Activated naive CD8-positive, alpha-beta T cell treated with anti-CD3 and anti-CD28 coated beads, Interleukin-2, amount 50 U/mL, for 24 hours (primary cell): ENCODE data around the gene GNAO1.
A peak's percentile ranks its signal among the peaks of the same experiment; 100 is the strongest.
"Not testable (repeated sequence)": the region's sequence is repeated elsewhere in the genome, so short reads cannot be mapped to it uniquely, and the experiment has no call there.

Source experiments
- ATAC-seq: fragments of 150-1000 bp; cut with Tn5 transposase; one replicate; pipeline ENCODE4 v1.10.0; 2021
- DNase-seq: peaks from one replicate; pipeline ENCODE4 v3.0.0; 2021
- H3K27ac Mint-ChIP-seq: one replicate; pipeline ENCODE4 v1.8.0; 2021; ENCODE audit warnings: mild to moderate bottlenecking, mixed read lengths
- H3K27me3 Mint-ChIP-seq: one replicate; pipeline ENCODE4 v1.8.0; 2021; ENCODE audit warnings: mixed read lengths
- H3K36me3 Mint-ChIP-seq: one replicate; pipeline ENCODE4 v1.8.0; 2021; ENCODE audit warnings: low read depth, mixed read lengths
- H3K4me1 Mint-ChIP-seq: one replicate; pipeline ENCODE4 v1.8.0; 2021; ENCODE audit warnings: mixed read lengths
- H3K4me3 Mint-ChIP-seq: one replicate; pipeline ENCODE4 v1.8.0; 2021; ENCODE audit warnings: mild to moderate bottlenecking, moderate library complexity, mixed read lengths
- H3K9me3 Mint-ChIP-seq: one replicate; pipeline ENCODE4 v1.8.0; 2021; ENCODE audit warnings: mixed read lengths

The GNAO1 gene

DNA sequence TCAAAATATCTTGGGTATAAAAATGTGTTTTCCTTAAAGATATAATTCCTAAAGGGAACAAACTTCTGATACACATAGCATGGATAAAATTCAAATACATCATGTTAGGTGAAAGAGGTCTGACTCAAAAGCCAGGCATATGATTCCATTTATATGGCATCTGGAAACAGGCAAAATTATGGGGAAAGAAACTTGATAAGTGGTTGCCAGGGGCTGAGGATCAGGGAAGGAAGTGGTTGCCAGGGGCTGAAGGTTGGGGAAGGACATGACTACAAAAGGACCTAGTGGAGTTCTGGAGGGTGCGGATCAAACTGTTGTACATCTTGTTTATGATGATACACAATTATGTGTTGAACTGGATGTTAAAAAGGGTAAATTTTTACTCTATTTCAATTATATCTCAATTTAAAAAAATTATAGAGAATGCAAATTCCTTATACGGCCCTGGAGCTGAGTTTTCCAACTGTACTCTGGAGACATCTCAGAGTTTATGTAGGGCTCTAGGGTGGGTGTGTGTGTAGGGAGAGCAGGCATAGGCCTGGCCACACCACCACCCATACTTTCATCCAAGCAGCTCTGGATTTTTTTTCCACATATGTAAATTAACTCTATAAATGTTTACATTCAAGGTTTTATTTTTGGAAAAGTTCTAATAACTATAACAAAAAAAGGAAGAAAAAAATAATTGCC, 179.0 kb downstream of the GNAO1 start:
- no peak overlapping the region for H3K4me3 Mint-ChIP-seq
- no peak for ATAC-seq
- no peaks in the 10 kb centered on the region for H3K27me3 Mint-ChIP-seq
- peaks cover 14% of the 10 kb centered on the region for H3K4me1 Mint-ChIP-seq
- no peak overlapping the region for H3K27ac Mint-ChIP-seq
- H3K36me3 Mint-ChIP-seq: peaks cover 13% of the 10 kb centered on the region
- H3K9me3 Mint-ChIP-seq: no peaks in the 10 kb centered on the region
- no peak for DNase-seq

DNA sequence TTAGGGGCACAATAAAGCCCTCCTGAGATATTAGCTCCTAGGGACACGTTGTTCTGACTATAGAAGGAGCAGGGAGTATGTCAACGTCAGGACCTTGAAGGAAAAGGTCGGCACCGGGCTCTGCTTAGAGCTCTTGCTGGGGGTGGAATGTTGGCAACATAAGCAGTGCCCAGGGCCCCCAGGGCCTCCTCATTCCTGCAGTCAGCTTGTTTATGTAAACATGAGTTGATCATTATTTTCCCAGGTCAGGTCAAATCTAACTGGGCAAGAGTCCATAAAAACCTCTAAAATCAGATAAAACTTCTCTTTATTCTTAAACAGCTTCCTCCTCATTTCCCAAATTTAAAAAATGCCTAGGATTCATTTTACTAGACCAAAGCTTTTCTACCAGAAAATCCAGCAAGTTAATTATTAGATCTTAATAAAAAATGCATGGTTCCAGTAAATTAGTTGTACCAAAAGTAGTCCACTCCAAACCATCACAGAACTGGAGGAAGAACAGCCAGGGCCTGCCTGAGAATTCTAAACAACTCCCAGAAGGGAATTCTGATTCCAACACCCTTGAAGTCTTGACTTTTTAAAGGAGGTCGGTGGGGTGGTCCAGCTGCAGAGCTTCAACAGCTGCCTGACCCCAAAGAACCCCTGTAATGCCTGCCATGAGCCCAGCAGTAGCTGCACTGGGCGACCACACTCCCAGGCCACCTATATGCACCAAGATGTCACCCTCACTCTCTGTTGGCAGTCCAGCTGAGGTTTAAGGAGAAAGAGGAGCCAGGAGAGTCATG, 179.8 kb downstream of the GNAO1 start:
- peaks cover 13% of the 10 kb centered on the region for H3K36me3 Mint-ChIP-seq
- H3K4me3 Mint-ChIP-seq: no peak overlapping the region
- H3K4me1 Mint-ChIP-seq: peaks cover 14% of the 10 kb centered on the region
- no peaks in the 10 kb centered on the region for H3K9me3 Mint-ChIP-seq
- H3K27me3 Mint-ChIP-seq: no peaks in the 10 kb centered on the region
- H3K27ac Mint-ChIP-seq: no peak overlapping the region
- DNase-seq: no peak
- no peak for ATAC-seq

DNA sequence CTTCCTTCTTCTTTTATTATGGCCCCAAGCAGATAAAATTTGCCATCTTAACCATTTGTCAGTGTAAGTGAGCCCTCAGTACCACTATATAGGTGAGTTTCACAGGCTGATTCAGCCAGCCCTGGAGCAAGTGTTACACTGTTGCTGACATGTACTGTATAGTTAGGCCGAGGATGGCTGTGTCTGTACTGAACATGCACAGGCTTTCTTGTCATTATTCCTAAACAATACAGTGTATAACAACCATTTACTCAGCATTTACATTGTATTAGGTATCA, 180.3 kb downstream of the GNAO1 start:
- Mint-ChIP-seq H3K27me3 (no peaks in the 10 kb centered on the region), H3K4me3 (no peak overlapping the region), H3K27ac (no peak overlapping the region), H3K4me1 (peaks cover 14% of the 10 kb centered on the region), H3K36me3 (peaks cover 13% of the 10 kb centered on the region), H3K9me3 (no peaks in the 10 kb centered on the region)
- no peak for DNase-seq
- ATAC-seq: no peak

DNA sequence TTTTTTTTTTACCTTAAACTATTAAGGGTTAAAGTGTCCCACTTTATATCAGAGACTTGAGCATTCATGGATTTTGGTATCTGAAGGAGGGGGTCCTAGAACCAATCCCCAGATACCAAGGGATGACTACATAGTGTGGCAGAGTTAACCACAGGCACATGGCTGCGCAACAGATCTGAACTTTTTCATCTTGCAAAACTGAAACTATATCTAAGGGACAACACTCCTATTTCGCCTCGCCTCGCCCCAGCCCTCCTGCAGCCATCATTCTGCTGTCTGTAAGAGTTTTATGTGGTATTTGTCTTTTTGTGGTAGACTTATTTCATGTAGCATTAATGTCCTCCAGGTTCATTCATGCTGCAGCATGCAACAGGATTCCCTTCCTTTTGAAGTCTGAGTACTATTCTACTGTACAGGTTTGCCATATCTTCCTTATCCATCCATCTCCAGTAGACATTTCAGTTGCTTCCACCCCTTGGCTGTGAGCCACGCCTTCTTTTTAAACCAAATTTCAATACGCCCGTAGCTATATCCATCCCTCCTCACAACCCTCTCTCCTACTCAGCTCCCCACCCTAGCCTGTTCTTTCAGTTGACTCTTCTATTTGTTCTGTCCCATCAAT, 180.8 kb downstream of the GNAO1 start:
- no peak for DNase-seq
- H3K27ac Mint-ChIP-seq: peak overlapping the region; percentile 7
- peaks cover 14% of the 10 kb centered on the region for H3K4me1 Mint-ChIP-seq
- H3K9me3 Mint-ChIP-seq: no peaks in the 10 kb centered on the region
- H3K36me3 Mint-ChIP-seq: peaks cover 12% of the 10 kb centered on the region
- peak; percentile 73 for ATAC-seq
- no peaks in the 10 kb centered on the region for H3K27me3 Mint-ChIP-seq
- no peak overlapping the region for H3K4me3 Mint-ChIP-seq

DNA sequence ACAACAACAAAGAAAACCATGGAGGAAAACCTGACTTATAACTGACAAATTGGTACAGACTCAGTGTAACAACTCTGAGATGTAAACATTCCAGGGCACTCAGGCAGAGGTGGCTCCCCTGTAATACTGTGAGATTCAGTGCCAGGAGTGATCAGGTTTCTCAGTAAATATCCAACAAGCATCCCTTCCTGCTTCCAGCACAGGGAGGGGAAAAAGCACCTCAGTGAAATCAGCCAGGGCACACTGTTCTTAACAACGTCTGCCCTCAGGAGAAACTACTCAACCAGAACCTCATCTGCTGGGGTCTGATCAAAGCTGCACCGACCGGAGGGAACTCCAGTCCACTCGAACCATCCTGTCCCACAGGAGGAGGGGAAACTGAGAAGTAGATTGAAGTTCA, 181.7 kb downstream of the GNAO1 start:
- no peak for DNase-seq
- peaks cover 9% of the 10 kb centered on the region for H3K36me3 Mint-ChIP-seq
- H3K27ac Mint-ChIP-seq: no peak overlapping the region
- no peaks in the 10 kb centered on the region for H3K9me3 Mint-ChIP-seq
- no peak for ATAC-seq
- H3K4me1 Mint-ChIP-seq: peaks cover 14% of the 10 kb centered on the region
- no peaks in the 10 kb centered on the region for H3K27me3 Mint-ChIP-seq
- no peak overlapping the region for H3K4me3 Mint-ChIP-seq

DNA sequence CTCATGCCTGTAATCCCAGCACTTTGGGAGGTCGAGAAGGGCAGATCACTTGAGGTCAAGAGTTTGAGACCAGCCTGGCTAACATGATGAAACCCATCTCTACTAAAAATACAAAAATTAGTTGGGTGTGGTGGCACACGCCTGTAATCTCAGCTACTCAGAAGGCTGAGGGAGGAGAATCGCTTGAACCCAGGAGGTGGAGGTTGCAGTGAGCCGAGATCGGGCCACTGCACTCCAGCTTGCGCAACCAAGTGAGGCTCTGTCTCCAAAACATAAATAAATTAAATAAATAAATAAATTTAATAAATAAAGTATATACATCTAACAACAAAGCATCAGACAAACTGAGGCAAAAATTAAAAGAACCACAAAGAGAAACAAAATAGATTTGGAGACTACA, 184.5 kb downstream of the GNAO1 start:
- not testable (repeated sequence) for H3K27me3 Mint-ChIP-seq, DNase-seq, H3K27ac Mint-ChIP-seq, H3K4me3 Mint-ChIP-seq, ATAC-seq, H3K9me3 Mint-ChIP-seq
- Mint-ChIP-seq H3K36me3 (peaks cover 35% of the 10 kb centered on the region), H3K4me1 (peaks cover 14% of the 10 kb centered on the region)

DNA sequence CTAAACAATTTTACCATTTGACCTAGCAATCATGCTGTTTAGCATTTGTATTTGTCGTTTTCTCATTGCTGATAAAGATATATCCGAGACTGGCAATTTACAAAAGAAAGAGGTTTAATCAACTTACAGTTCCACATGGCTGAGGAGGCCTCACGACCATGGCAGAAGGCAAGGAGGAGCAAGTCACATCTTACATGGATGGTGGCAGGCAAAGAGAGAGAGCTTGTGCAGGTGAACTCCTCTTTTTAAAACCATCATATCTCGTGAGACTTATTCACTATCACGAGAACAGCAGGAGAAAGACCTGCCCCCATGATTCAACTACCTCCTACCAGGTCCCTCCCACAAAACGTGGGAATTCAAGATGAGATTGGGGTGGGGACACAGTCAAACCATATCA, 187.8 kb downstream of the GNAO1 start:
- H3K4me1 Mint-ChIP-seq, DNase-seq, H3K27me3 Mint-ChIP-seq, ATAC-seq, H3K4me3 Mint-ChIP-seq, H3K27ac Mint-ChIP-seq: not testable (repeated sequence)
- H3K9me3 Mint-ChIP-seq: peaks cover 25% of the 10 kb centered on the region
- peaks cover 66% of the 10 kb centered on the region for H3K36me3 Mint-ChIP-seq

DNA sequence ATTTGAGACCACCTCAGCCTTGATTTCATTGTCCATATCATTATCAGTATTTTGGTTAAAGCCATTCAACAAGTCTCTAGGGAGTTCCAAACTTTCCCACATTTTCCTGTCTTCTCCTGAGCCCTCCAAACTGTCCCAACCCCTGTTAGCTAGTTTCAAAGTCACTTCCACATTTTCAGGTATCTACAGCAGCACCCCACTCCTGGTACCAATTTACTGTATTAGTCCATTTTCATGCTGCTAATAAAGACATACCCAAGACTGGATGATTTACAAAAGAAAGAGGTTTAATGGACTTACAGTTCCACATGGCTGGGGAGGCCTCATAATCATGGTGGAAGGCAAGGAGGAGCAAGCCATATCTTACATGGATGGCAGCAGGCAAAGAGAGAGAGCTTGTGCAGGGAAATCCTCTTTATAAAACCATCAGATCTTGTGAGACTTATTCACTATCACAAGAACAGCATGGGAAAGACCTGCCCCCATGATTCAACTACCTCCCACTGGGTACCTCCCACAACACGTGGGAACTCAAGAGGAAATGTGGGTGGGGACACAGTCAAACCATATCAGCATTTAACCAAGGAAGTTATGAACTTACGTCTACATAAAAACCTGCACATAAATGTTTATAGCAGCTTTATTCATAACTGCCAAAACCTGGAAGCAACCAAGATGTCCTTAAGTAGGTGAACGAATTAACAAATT, 189.6 kb downstream of the GNAO1 start:
- not testable (repeated sequence) for H3K27me3 Mint-ChIP-seq, ATAC-seq, H3K4me1 Mint-ChIP-seq, H3K4me3 Mint-ChIP-seq, H3K27ac Mint-ChIP-seq, DNase-seq
- peaks cover 25% of the 10 kb centered on the region for H3K9me3 Mint-ChIP-seq
- peaks cover 75% of the 10 kb centered on the region for H3K36me3 Mint-ChIP-seq

DNA sequence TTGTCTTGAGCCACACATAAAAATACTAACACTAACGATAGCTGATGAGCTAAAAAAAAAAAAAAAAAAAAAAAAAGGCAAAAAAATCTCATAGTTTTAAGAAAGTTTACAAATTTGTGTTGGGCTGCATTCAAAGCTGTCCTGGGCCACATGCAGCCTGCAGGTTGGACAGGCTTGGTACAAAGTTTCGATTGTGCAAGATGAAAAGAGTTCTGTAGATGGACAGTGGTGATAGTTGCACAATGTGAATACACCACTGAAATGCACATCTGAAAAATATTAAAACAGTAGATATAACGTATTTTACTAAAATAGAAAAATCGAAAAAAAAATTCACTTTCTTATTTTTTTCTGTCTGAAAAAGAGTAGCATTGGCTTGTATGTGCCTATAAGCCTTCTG, 191.2 kb downstream of the GNAO1 start:
- peaks cover 84% of the 10 kb centered on the region for H3K36me3 Mint-ChIP-seq
- H3K27ac Mint-ChIP-seq: no peak overlapping the region
- no peaks in the 10 kb centered on the region for H3K4me1 Mint-ChIP-seq
- ATAC-seq (no peak), DNase-seq (no peak)
- peaks cover 25% of the 10 kb centered on the region for H3K9me3 Mint-ChIP-seq
- H3K4me3 Mint-ChIP-seq: no peak overlapping the region
- no peaks in the 10 kb centered on the region for H3K27me3 Mint-ChIP-seq

DNA sequence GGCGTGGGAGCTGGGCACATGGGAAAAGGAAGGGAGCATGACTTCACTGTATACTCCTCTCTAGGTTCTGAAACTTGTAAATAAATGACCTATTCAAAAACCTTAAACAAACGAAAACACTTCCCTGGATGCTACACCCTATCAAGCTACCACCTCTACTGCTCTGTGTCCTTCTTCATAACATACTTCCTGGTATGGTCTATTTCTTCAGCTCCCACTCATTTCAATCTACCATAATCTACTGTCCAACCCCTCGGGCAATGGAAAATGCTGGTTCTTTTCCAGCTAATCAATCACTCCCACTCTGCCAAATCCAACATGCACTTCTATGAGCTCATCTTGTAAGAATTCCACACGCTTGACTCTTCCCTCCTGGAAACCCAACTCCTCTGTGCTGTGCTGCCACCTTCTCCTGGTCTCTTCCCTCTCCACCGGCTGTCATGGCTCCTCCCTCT, 191.6 kb downstream of the GNAO1 start:
- ATAC-seq (no peak), DNase-seq (no peak)
- Mint-ChIP-seq H3K9me3 (peaks cover 25% of the 10 kb centered on the region), H3K36me3 (peaks cover 89% of the 10 kb centered on the region), H3K4me1 (no peaks in the 10 kb centered on the region), H3K4me3 (no peak overlapping the region), H3K27ac (no peak overlapping the region), H3K27me3 (no peaks in the 10 kb centered on the region)

DNA sequence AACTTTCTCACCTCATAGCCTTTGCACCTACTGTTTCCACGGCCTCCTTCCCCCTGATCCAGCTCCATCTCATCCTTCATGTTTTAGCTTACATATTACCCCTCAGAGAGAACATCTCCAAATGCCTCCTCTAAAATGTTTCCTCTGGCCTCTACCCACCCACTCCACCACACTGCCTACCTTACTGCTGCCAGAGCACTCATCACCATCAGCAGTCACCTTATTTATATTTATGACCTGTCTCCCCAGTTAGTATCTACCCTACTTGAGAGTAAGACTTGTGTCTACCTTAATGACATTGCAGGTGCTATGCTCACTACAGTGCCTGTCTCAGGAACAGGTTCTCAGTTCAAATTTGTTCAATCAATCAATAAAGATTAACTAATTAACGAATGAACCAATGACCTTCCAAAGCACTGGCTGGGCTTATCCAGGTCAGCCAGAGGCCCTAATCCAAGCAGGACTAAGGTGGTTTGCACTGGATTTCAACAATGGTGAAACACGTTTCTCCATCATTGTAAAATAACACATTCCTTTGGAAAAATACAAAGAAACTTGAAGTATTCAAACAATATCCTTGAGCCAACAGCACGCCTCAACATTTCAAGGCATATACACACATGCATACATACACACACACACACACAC, 192.9 kb downstream of the GNAO1 start:
- H3K27me3 Mint-ChIP-seq: no peaks in the 10 kb centered on the region
- no peak overlapping the region for H3K4me3 Mint-ChIP-seq
- peaks cover 25% of the 10 kb centered on the region for H3K9me3 Mint-ChIP-seq
- peaks cover 85% of the 10 kb centered on the region for H3K36me3 Mint-ChIP-seq
- ATAC-seq (no peak), DNase-seq (no peak)
- no peak overlapping the region for H3K27ac Mint-ChIP-seq
- peaks cover 1% of the 10 kb centered on the region for H3K4me1 Mint-ChIP-seq

DNA sequence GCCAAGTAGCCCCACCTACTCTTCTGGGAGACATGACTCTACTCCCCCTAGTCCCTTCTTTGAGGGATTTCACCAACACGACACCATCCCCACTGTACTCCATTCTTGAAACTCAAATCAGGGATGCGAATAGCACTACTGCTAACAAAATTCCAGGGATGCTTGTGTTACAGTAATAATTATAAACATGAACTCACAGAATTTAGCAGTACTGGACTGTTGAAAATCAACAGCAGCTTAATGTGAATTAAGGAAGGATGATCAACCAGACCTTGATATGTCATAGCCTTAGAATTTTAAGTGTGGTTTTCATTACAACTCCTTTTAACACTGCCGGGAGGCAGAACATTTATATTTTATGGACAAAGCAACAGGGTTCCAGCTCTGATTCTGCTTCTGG, 196.1 kb downstream of the GNAO1 start:
- Mint-ChIP-seq H3K27me3 (no peaks in the 10 kb centered on the region), H3K36me3 (peaks cover 70% of the 10 kb centered on the region), H3K4me1 (peaks cover 2% of the 10 kb centered on the region), H3K27ac (no peak overlapping the region), H3K4me3 (no peak overlapping the region), H3K9me3 (peaks cover 9% of the 10 kb centered on the region)
- no peak for DNase-seq
- no peak for ATAC-seq

DNA sequence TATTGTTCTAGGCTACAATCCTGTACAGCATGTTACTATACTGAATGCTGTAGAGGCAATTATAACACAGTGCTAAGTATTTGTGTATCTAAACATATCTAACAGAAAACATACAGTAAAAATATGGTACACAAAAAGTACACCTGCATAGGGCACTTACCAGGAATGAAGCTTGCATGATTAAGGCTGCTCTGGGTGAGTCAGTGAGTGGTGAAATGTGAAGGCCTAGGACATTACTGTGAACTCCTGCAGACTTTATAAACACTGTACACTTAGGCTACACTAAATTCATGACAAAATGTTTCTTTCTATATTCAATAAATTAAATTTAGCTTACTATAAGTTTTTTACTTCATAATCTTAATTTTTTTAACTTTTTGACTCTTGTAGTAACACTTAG, 196.9 kb downstream of the GNAO1 start:
- Mint-ChIP-seq H3K27ac (no peak overlapping the region), H3K4me1 (peaks cover 6% of the 10 kb centered on the region), H3K36me3 (peaks cover 69% of the 10 kb centered on the region), H3K9me3 (peaks cover 7% of the 10 kb centered on the region), H3K27me3 (no peaks in the 10 kb centered on the region), H3K4me3 (no peak overlapping the region)
- DNase-seq: no peak
- no peak for ATAC-seq

DNA sequence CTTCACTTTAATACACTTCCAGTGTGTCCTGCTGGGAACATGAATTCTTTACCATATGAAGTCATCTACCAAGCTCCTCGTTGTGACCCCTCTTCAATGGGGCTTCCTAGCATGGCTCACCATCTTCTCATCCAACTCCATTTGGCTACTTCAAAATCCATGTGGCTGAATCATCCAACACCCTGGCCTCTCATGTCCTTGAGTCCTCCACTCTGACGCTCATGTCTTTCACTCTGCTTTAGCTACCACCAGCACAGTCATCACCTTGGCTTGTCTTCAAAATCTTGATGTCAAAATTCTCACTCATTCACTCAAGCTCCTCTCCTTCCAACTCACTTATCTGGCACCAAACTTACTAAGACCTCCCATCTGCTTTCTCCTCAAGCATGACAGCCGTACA, 198.3 kb downstream of the GNAO1 start:
- ATAC-seq (no peak), DNase-seq (no peak)
- peaks cover 6% of the 10 kb centered on the region for H3K4me1 Mint-ChIP-seq
- H3K27ac Mint-ChIP-seq: peak overlapping the region; percentile 53
- H3K36me3 Mint-ChIP-seq: peaks cover 63% of the 10 kb centered on the region
- no peaks in the 10 kb centered on the region for H3K9me3 Mint-ChIP-seq
- H3K4me3 Mint-ChIP-seq: no peak overlapping the region
- no peaks in the 10 kb centered on the region for H3K27me3 Mint-ChIP-seq
